ENCODE results near the gene ZIC1. TPM values are rescaled to one million over a fixed set of nuclear protein-coding genes. Genes with fewer than 3 reads are reported as not detected.

ZIC1 gene
- total RNA-seq, 2 donors from 2014 or later: not detected

- Mint-ChIP-seq H3K36me3 (ENCODE audit: low read depth) (no peaks in the 10 kb centered on the region), H3K27me3 (ENCODE audit: insufficient read depth) (peaks cover 88% of the 10 kb centered on the region), H3K4me3 (no peak overlapping the region), H3K27ac (no peak overlapping the region), H3K9me3 (no peaks in the 10 kb centered on the region), H3K4me1 (peaks cover 21% of the 10 kb centered on the region)
- Histone ChIP-seq H3K4me1 (ENCODE audit: control insufficient read depth, insufficient read depth, low read length) (no peaks in the 10 kb centered on the region), H3K4me3 (ENCODE audit: low read length) (peak overlapping the region; percentile 57), H3K36me3 (ENCODE audit: control insufficient read depth, insufficient read depth, low read length) (no peaks in the 10 kb centered on the region), H3K27ac (ENCODE audit: low read depth, low read length) (no peak overlapping the region), H3K27me3 (ENCODE audit: control insufficient read depth, insufficient read depth, low read length, poor library complexity, severe bottlenecking) (peaks cover 99% of the 10 kb centered on the region), H3K9me3 (ENCODE audit: control insufficient read depth, low read length) (no peaks in the 10 kb centered on the region), H3K9ac (ENCODE audit: extremely low read depth, low read length, poor library complexity, severe bottlenecking) (no peak overlapping the region)
- no peak for DNase-seq
- TF ChIP-seq CTCF (conservative IDR thresholded peaks at IDR 0.05): no peak
- 9 to 21% methylated on average over 3 to 10 of the region's 14 CpGs for WGBS, 2 experiments (ENCODE audit: insufficient coverage in 1 of 2, insufficient read length in 1 of 2)
These were observed 15.6 kb downstream of the ZIC1 start for GRCh38 chr3:147424581-147425387.

- Histone ChIP-seq H3K4me1 (ENCODE audit: control insufficient read depth, insufficient read depth, low read length) (no peaks in the 10 kb centered on the region), H3K27me3 (ENCODE audit: control insufficient read depth, insufficient read depth, low read length, poor library complexity, severe bottlenecking) (peaks cover 99% of the 10 kb centered on the region), H3K9ac (ENCODE audit: extremely low read depth, low read length, poor library complexity, severe bottlenecking) (no peak overlapping the region), H3K27ac (ENCODE audit: low read depth, low read length) (no peak overlapping the region), H3K36me3 (ENCODE audit: control insufficient read depth, insufficient read depth, low read length) (no peaks in the 10 kb centered on the region), H3K9me3 (ENCODE audit: control insufficient read depth, low read length) (no peaks in the 10 kb centered on the region), H3K4me3 (ENCODE audit: low read length) (no peak overlapping the region)
- H3K4me1 Mint-ChIP-seq: peaks cover 16% of the 10 kb centered on the region
- no peak for DNase-seq
- H3K9me3 Mint-ChIP-seq: no peaks in the 10 kb centered on the region
- H3K27me3 Mint-ChIP-seq (ENCODE audit: insufficient read depth): peaks cover 84% of the 10 kb centered on the region
- no peak overlapping the region for H3K27ac Mint-ChIP-seq
- 25% methylated on average over 1 of the region's 1 CpG; no CpG with 5 or more reads in 1 of the 2 experiments for WGBS, 2 experiments (ENCODE audit: insufficient coverage in 1 of 2, insufficient read length in 1 of 2)
- no peak for TF ChIP-seq CTCF (conservative IDR thresholded peaks at IDR 0.05)
- H3K4me3 Mint-ChIP-seq: no peak overlapping the region
- H3K36me3 Mint-ChIP-seq (ENCODE audit: low read depth): no peaks in the 10 kb centered on the region
These were observed 16.3 kb downstream of the ZIC1 start for GRCh38 chr3:147425388-147425850.

GRCh38 chr3:147426931-147427330 lies 17.8 kb downstream of the ZIC1 start:
- Mint-ChIP-seq H3K4me1 (peaks cover 16% of the 10 kb centered on the region), H3K4me3 (no peak overlapping the region), H3K27ac (no peak overlapping the region), H3K27me3 (ENCODE audit: insufficient read depth) (peaks cover 74% of the 10 kb centered on the region), H3K9me3 (no peaks in the 10 kb centered on the region), H3K36me3 (ENCODE audit: low read depth) (no peaks in the 10 kb centered on the region)
- H3K9ac ChIP-seq (ENCODE audit: extremely low read depth, low read length, poor library complexity, severe bottlenecking): no peak overlapping the region
- H3K36me3 ChIP-seq (ENCODE audit: control insufficient read depth, insufficient read depth, low read length): no peaks in the 10 kb centered on the region
- no peaks in the 10 kb centered on the region for H3K4me1 ChIP-seq (ENCODE audit: control insufficient read depth, insufficient read depth, low read length)
- H3K27ac ChIP-seq (ENCODE audit: low read depth, low read length): no peak overlapping the region
- TF ChIP-seq CTCF (conservative IDR thresholded peaks at IDR 0.05): no peak
- H3K4me3 ChIP-seq (ENCODE audit: low read length): no peak overlapping the region
- DNase-seq: no peak
- no peaks in the 10 kb centered on the region for H3K9me3 ChIP-seq (ENCODE audit: control insufficient read depth, low read length)
- WGBS, 2 experiments (ENCODE audit: insufficient coverage in 1 of 2, insufficient read length in 1 of 2): 90% methylated on average over 2 of the region's 2 CpGs; no CpG with 5 or more reads in 1 of the 2 experiments
- H3K27me3 ChIP-seq (ENCODE audit: control insufficient read depth, insufficient read depth, low read length, poor library complexity, severe bottlenecking): peaks cover 89% of the 10 kb centered on the region

Measured in endodermal cell (in vitro differentiated cells).